ENCODE results near the gene NXNL1. TPM values are rescaled to one million over a fixed set of nuclear protein-coding genes. Genes with fewer than 3 reads are reported as not detected.

NXNL1 gene
- total and polyA plus RNA-seq, 4 donors, result not detected

DNA sequence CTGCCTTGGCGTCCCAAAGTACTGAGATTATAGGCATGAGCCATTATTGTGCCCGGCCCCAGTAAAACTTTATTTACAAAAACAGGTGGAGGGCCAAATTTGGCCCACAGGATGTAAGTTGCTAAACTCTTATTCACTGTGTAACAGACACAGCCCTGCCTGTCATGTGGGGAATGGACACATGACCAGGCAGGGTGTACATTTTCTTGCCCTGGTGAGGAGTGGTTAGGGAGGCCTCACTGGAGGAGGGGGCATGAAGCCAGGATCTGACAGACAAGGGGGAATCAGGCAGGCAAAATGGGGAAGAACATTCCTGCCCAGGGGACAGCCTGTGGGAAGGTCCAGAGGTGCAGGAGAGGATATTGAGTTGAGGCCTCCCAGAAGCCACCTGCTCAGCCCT lies 43.3 kb upstream of the NXNL1 start:
- WGBS, result 95% methylated on average over 2 of the region's 2 CpGs
- H3K36me3 ChIP-seq (ENCODE audit: control insufficient read depth in 4 of 4, insufficient read depth in 3 of 4, low read depth in 1 of 4, low read length in 3 of 4), result peaks cover 0 to 6% (median 0%) of the 10 kb centered on the region in 4 donors

GRCh38 chr19:17503240-17503639 lies 42.5 kb upstream of the NXNL1 start:
- TF ChIP-seq REST (IDR thresholded peaks at IDR 0.05) (no peak), ZBTB33 (IDR thresholded peaks at IDR 0.05) (no peak), CTCF (IDR thresholded peaks at IDR 0.05; ENCODE audit: low read depth, low read length, missing input control) (no peak), SP1 (IDR thresholded peaks at IDR 0.05) (no peak), FOXA1 (IDR thresholded peaks at IDR 0.05) (no peak), YY1 (IDR thresholded peaks at IDR 0.05) (no peak), HNF4A (conservative IDR thresholded peaks at IDR 0.05) (no peak), ATF3 (IDR thresholded peaks at IDR 0.05) (no peak), FOXA2 (IDR thresholded peaks at IDR 0.05) (no peak)
- H3K27ac ChIP-seq (ENCODE audit: low read depth in 1 of 2, low read length in 2 of 2), result no peak overlapping the region
- H3K9ac ChIP-seq (ENCODE audit: low read depth in 1 of 2, low read length in 2 of 2), result no peak overlapping the region
- DNase-seq (ENCODE audit: low spot score), result no peak
- no peak overlapping the region for H3K4me3 ChIP-seq (ENCODE audit: low read depth in 1 of 3, low read length in 3 of 3)
- H3K9me3 ChIP-seq (ENCODE audit: control insufficient read depth in 4 of 4, low read length in 3 of 4), result no peaks in the 10 kb centered on the region
- H3K4me1 ChIP-seq (ENCODE audit: control insufficient read depth in 4 of 4, insufficient read depth in 4 of 4, low read length in 3 of 4), result peaks cover 0 to 2% (median 0%) of the 10 kb centered on the region in 4 donors
- peaks cover 0 to 6% (median 0%) of the 10 kb centered on the region in 4 donors for H3K36me3 ChIP-seq (ENCODE audit: control insufficient read depth in 4 of 4, insufficient read depth in 3 of 4, low read depth in 1 of 4, low read length in 3 of 4)
- no peaks in the 10 kb centered on the region for H3K27me3 ChIP-seq (ENCODE audit: control insufficient read depth in 4 of 4, insufficient read depth in 4 of 4, low read length in 3 of 4)
- 90% methylated on average over 6 of the region's 6 CpGs for WGBS

More for the DNA sequence above, 43.3 kb upstream of the NXNL1 start:
- H3K4me1 ChIP-seq (ENCODE audit: control insufficient read depth in 4 of 4, insufficient read depth in 4 of 4, low read length in 3 of 4), result peaks cover 0 to 2% (median 0%) of the 10 kb centered on the region in 4 donors
- no peak overlapping the region for H3K27ac ChIP-seq (ENCODE audit: low read depth in 1 of 2, low read length in 2 of 2)
- no peak for TF ChIP-seq FOXA1 (IDR thresholded peaks at IDR 0.05)
- no peak for TF ChIP-seq REST (IDR thresholded peaks at IDR 0.05)
- TF ChIP-seq FOXA2 (IDR thresholded peaks at IDR 0.05), result no peak
- no peak for TF ChIP-seq EGR1 (IDR thresholded peaks at IDR 0.05; ENCODE audit: low read depth in 2 of 2)
- no peak for TF ChIP-seq MAX (IDR thresholded peaks at IDR 0.05)
- TF ChIP-seq ATF3 (IDR thresholded peaks at IDR 0.05), result no peak
- no peak for TF ChIP-seq JUND (IDR thresholded peaks at IDR 0.05)
- DNase-seq (ENCODE audit: low spot score), result no peak
- H3K9me3 ChIP-seq (ENCODE audit: control insufficient read depth in 4 of 4, low read length in 3 of 4), result no peaks in the 10 kb centered on the region
- no peaks in the 10 kb centered on the region for H3K27me3 ChIP-seq (ENCODE audit: control insufficient read depth in 4 of 4, insufficient read depth in 4 of 4, low read length in 3 of 4)
- H3K4me3 ChIP-seq (ENCODE audit: low read depth in 1 of 3, low read length in 3 of 3), result no peak overlapping the region
- no peak overlapping the region for H3K9ac ChIP-seq (ENCODE audit: low read depth in 1 of 2, low read length in 2 of 2)
